ENCODE results near the gene CAMK2G.

The CAMK2G gene

DNA sequence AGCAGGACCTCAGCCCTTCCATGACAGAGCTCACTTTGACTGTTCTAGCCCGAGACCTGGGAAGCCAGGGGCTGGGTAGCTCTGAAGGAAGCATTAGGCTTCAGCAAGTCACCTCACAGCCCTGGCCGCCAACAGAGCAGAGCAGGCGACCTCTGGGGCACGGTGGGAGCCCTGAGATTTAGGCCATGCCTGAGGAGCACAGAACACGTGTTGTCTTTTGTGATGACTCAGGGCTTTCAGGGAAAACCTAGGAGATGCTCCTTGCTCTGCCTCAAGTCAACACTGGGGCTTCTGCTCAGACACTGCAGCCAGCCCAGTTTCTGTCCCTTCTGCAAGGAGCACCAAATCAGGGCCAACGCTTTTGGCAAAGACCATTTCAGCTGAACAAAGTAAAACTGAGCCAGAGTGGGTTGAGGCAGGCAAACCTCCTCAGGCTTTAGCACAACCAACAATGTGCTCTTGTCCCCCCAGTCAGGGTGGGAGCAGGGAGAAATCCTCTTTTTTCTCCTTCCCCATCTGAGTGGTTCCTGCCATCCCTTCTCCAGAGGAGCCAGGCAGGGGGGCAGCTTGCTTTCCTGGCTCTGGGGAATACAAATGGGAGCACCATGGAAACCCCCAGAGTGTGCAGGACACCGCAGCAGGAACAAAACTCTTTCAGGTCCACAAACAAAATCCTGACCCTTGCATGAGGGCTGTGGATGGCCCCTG, 14.4 kb downstream of the CAMK2G start:
- no peak for DNase-seq

- peak; percentile 24 to 57 for DNase-seq
Measured at GRCh38 chr10:73859428-73859783, 14.9 kb downstream of the CAMK2G start.

- no peak for DNase-seq
Measured at GRCh38 chr10:73858750-73859427, 15.5 kb downstream of the CAMK2G start.

DNA sequence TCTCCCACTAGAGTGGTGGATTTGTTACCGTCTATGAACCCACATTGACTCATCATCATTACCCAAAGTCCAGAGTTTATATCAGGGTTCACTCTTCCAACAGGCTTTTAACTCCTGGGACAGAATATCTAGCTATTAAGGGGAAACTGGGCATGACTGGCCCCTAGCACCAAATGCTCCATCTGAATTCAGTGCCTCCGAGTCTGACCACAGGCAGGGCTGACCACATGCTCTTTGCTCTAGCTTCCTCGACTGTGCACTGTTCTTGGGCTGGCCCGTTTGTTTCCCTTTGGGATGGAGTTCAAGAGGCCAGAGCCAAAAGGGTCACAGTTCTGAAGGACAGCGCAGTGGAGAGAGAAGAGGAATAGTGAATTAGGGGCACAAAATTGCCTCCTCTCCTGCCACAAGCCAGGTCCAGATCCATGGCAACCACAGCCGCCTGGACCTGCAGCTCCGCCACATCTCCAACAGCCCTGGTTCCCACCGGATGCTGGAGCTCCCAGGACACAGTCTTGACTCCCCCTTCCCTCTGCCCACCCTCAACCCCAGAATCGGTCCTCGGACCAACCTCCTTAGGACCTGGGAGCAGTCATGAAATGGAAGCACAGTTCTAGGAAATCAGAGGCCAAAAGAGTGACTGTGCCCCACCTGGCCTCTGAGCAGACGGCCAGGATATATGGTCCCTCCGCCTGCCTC, 16.2 kb downstream of the CAMK2G start:
- no peak for DNase-seq

DNA sequence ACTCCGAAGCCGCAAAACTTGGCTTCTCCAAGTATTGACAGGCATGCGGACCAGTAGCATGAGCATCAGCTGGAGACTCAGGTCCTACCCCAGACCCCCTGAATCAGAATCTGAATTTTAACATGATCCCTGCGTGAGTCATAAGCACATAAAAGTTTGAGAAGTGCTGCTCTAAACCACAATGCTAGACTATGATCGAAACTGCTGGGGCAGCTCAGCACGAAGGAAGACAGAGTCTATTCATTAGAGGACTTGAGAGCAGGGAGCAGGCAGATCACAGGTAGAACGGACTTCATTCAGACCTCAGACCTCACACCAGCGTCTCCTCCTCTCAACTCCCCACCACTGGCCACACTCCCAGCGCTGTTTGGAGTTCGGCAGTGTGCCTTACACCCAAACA, 16.9 kb downstream of the CAMK2G start:
- DNase-seq: no peak

DNA sequence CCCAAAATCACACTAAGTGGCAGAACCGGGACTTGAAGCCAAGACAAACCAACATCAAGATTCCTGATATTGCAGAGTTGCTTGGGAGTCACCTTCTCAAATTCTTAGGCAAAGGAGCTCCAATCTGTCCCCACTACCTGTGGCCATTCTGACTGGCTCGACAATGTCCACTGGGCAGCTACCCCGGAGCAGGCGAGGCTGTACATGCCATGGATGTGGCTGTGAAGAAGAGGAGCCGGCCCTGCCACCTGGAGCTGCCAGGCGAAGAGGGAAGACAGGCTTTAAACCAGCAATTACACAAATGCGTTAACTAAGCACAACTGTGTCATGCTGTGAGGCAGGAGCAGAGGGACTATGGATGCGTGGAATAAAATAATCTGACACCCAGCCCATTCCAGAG, 18.1 kb downstream of the CAMK2G start:
- no peak for DNase-seq

GRCh38 chr10:73855413-73855812, 18.9 kb downstream of the CAMK2G start:
- DNase-seq: no peak

- no peak for DNase-seq
Measured at GRCh38 chr10:73854310-73854709, 20.0 kb downstream of the CAMK2G start.

DNA sequence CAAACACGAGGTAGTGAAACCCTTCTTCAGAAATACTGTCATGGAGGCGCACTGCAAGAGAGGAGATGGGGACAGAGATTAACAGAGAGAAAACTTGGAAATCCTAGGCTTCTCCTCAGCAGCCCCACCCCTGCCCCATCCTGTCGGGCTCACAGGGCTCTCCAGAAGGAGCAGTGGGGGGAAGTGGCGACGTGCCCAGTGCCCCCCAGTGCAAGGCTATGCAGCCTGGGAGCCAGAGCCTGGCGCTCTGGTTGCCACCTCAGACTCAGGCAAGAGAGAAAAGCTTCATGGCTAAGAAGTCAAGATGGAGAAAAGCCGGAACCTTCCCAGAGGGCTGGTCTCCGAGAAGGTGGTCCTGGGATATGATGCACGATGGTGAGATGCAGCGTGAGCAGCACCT, 21.2 kb downstream of the CAMK2G start:
- DNase-seq: no peak

DNA sequence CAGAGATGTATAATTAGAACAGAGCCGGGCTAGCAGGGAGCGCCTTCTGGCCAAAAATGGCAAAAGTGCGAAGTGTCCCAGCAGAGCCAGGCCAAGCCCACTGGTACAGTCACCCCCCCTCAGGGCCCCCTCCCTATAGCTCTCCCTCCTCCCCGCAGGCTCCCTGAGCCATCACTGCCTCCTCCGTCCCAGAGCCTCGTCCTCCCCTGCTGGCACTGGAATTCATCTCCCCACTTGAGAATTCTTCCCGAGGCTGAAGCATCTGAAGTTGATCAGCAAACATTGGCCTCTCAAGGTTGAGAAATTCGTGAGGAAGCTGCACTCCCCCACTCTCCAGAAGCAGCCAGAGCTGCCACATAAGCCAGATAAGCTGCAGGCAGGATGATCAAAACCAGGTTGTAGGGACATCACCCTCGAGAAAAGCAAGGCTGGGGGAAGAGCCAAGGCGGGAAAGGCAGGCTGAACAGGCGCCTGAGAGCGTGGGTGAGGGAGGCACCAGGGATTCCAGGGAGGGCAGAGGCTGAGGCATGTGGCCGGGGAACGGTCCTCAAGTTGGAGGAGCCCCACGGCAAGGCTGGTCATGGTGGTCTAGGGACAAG, 23.4 kb downstream of the CAMK2G start:
- DNase-seq: no peak

DNA sequence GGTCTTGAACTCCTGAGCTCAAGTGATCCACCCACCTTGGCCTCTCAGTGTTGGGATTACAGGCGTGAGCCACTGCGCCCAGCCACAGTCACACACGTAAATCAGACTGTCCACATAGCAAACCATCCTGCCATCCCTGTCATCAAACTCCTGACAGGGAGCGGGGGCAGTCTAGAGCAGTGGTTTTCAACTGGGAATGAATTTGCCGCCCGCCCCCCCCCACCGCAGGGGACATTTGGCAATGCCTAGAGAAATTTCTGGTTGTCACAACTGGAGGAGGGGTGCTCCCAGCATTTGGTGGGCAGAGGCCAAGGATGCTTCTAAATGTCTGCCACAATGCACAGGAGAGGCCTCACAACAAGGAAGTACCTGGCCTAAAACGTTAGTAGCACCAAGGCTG, 24.1 kb downstream of the CAMK2G start:
- DNase-seq: no peak

DNA sequence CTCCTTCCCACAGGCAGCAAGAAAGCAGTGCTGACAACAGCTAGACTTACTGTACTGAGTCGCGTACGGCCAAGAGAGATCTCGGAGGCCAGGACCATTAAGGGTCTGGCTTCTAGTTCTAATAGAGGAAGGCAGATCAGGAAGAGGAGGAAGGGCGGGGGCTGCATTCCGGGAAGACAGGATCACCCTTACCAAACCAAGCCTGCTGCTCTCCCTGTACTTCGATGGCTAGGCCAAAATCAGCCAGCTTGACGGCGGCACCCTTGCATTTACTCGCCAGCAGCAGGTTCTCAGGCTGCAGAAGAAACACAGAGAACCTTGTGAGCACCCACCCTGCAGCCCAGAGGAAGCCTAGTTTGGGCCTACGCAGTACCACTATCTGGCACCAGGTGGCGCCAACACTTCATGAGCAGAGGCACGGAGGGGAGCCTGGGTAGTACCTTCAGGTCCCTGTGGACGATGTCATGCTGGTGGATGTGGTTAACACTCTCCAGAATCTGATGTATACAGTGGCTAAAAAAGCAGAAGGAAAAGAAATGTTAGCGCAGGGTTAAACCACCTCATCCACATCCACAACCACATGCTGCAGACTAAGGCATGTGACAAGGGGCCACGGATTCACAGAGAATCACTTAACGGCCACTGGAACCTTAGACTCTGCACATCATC, 25.4 kb downstream of the CAMK2G start:
- DNase-seq: peak; percentile 89 to 92

GRCh38 chr10:73847031-73847430, 27.3 kb downstream of the CAMK2G start:
- DNase-seq: no peak

DNA sequence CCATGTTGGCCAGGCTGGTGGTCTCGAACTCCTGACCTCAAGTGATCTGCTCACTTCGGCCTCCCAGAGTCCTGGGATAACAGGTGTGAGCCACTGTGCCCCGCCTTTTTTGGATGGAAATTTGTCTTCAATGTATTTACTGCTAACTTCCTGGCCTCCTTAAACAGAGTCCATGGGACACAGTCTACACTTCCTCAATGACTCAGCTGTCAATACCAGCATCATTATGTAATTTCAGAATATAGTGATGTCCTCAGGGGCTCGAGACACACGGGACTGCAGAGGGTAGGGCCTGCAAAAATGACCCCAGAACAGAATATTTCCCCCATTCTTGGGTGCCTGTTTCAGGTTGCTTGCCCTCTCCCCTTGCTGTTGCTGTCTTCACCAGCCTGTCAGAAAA, 31.1 kb downstream of the CAMK2G start:
- DNase-seq: no peak

- DNase-seq: no peak
Measured at GRCh38 chr10:73842349-73842748, 32.0 kb downstream of the CAMK2G start.

DNA sequence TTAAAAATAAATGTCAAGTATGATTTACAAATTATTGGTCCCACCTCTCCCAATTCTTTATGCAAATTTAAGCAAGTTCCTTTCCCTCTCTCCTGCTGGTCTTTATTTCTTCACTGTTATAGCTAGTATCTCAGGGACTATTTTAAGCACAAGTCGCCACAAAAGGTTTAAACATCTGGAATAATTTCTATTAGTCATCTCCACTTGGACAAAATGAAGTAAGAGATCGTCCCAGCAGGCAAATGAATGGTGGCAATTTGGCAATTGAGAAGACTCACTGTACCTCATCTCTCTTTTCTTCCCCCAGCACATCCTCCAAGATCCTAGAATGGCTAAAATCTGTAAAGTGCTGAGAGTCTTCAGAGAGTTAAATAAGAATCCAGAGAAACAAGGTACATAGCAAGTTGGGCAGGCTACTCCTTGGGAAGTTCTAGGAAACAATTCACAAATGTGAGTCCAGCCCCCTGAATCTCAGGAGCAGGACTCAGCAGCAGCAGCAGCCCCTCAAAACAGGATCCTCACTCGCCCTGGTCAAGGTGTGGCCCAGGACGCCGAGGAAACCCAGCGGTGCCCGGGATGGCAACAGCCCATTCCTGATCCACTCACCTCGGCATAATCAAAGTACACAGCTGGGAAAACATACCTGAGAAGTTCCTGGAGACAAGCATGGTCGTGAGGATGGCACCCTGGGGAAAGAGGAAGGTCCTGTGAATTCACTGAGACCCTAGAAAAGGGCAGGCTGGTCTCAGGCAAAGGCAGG, 32.6 kb downstream of the CAMK2G start:
- DNase-seq: no peak

DNA sequence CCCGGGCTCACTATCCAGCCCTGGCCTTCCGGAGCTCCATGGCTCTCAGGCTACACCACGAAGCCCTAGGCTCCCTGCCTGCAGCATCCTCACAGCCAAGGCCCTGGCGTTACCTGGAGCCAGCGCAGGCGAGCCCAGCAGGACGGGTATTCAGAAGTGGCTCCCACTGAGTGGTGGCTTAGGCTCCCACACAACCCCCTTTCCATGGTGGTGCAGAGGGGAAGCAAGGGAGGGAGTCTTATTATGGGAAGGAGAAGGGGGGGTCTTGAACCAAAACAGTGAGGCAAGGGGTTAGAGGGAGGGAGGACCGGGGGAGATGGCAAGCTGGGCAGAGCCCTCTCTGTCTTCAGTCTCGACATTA, 33.3 kb downstream of the CAMK2G start:
- DNase-seq: no peak

- no peak for DNase-seq
Measured at GRCh38 chr10:73840403-73841060, 33.8 kb downstream of the CAMK2G start.

- no peak for DNase-seq
Measured at GRCh38 chr10:73840056-73840402, 34.3 kb downstream of the CAMK2G start.

GRCh38 chr10:73839276-73839966, 34.9 kb downstream of the CAMK2G start:
- no peak for DNase-seq

GRCh38 chr10:73838827-73839226, 35.5 kb downstream of the CAMK2G start:
- no peak for DNase-seq

Data from CD4-positive, alpha-beta T cell treated with Interferon alpha-2 for 1 hour (primary cell).